ENCODE results near the gene FBXO36. TPM values are rescaled to one million over a fixed set of nuclear protein-coding genes. Genes with fewer than 3 reads are reported as not detected.
A peak's percentile ranks its signal among the peaks of the same experiment; 100 is the strongest.

FBXO36 gene
- total and polyA plus RNA-seq, 2 of the 8 experiments (the other 6 are each of a cell fraction or from before 2014, with no cell fraction given), result 3.4 TPM

GRCh38 chr2:230010501-230010900 lies 88.2 kb downstream of the FBXO36 start:
- Histone ChIP-seq H3K27ac (ENCODE audit: low read depth, low read length) (no peak overlapping the region), H3K18ac (ENCODE audit: extremely low read depth, low read length) (no peak overlapping the region), H3K4me1 (replicated peaks in 1 of 4; ENCODE audit: control insufficient read depth in 3 of 4, insufficient read depth in 4 of 4, low read length in 3 of 4) (no peaks in the 10 kb centered on the region), H3K4me3 (ENCODE audit: extremely low read depth in 1 of 4, insufficient read depth in 2 of 4, low read depth in 3 of 4, low read length in 4 of 4) (no peak overlapping the region), H2BK12ac (ENCODE audit: low read depth, low read length) (no peak overlapping the region), H2AFZ (ENCODE audit: low read length) (no peak overlapping the region), H4K20me1 (replicated peaks in 1 of 2; ENCODE audit: control insufficient read depth in 1 of 2, insufficient read depth in 2 of 2, low read length in 2 of 2) (no peaks in the 10 kb centered on the region), H3K4ac (replicated peaks; ENCODE audit: insufficient read length, low read depth, low read length) (no peak overlapping the region), H3K9me3 (ENCODE audit: insufficient read depth in 2 of 2, low read depth in 1 of 2, low read length in 1 of 2) (no peaks in the 10 kb centered on the region), H3K27me3 (replicated peaks in 1 of 4; ENCODE audit: control insufficient read depth in 3 of 4, extremely low read depth in 1 of 4, insufficient read depth in 3 of 4, low read length in 3 of 4) (no peaks in the 10 kb centered on the region), H3K79me1 (ENCODE audit: low read depth, low read length) (no peaks in the 10 kb centered on the region), H2BK20ac (ENCODE audit: low read length) (no peak overlapping the region), H3K23me2 (ENCODE audit: low read depth, low read length) (no peaks in the 10 kb centered on the region), H2AK5ac (ENCODE audit: low read depth, low read length) (no peak overlapping the region), H3K9ac (replicated peaks in 1 of 4; ENCODE audit: extremely low read depth in 1 of 4, low read depth in 3 of 4, low read length in 3 of 4) (no peak overlapping the region), H3K36me3 (ENCODE audit: control insufficient read depth in 2 of 4, insufficient read depth in 4 of 4, low read length in 3 of 4) (no peaks in the 10 kb centered on the region; a peak in 1 of 8 replicates), H4K8ac (ENCODE audit: extremely low read depth, insufficient read depth, low read length) (no peak overlapping the region), H3K56ac (replicated peaks; ENCODE audit: insufficient read length, low read depth, low read length) (no peak overlapping the region), H2BK15ac (ENCODE audit: low read length) (no peak overlapping the region), H3K79me2 (ENCODE audit: control insufficient read depth in 1 of 2, insufficient read depth in 2 of 2, low read length in 2 of 2) (no peaks in the 10 kb centered on the region), H3K23ac (ENCODE audit: insufficient read length) (no peak overlapping the region), H2BK120ac (replicated peaks; ENCODE audit: low read depth, low read length) (no peak overlapping the region), H2BK5ac (ENCODE audit: low read depth, low read length) (no peak overlapping the region), H4K91ac (replicated peaks; ENCODE audit: insufficient read length, low read length) (no peak overlapping the region), H4K5ac (ENCODE audit: insufficient read length, low read depth, low read length) (no peak overlapping the region), H3K14ac (ENCODE audit: insufficient read length) (no peak overlapping the region), H3K4me2 (ENCODE audit: insufficient read depth in 1 of 2, low read depth in 2 of 2, low read length in 2 of 2) (no peak overlapping the region)
- TF ChIP-seq CEBPB (IDR thresholded peaks at IDR 0.05; ENCODE audit: low read depth, low read length) (no peak), SUZ12 (IDR thresholded peaks at IDR 0.05; ENCODE audit: low read length) (no peak)
- DNase-seq (ENCODE audit: low read depth in 1 of 2, low spot score in 2 of 2) (peak in 1 of 2 experiments; percentile 20), FAIRE-seq (no peak)
- POLR2A ChIA-PET (ENCODE audit: partially characterized antibody), result no interaction called here
- WGBS, 2 experiments (ENCODE audit: extremely low coverage in 1 of 2, insufficient coverage in 1 of 2, insufficient read length in 1 of 2, insufficient replicate concordance in 2 of 2, low coverage in 1 of 2, low lambda C conversion rate in 2 of 2, missing lambda C conversion rate in 1 of 2), result 98% methylated on average over 6 of the region's 6 CpGs; no CpG with 5 or more reads in 1 of the 2 experiments
- CTCF ChIA-PET (ENCODE audit: partially characterized antibody), result interaction anchor here (1.3 to 6.0 kb wide), 4 partner anchors 11 to 600 kb away, joined by 7 to 64 read pairs (median 42); partner anchors contain the start of gene SLC16A14
